Neural progenitor cell (in vitro differentiated cells): ENCODE measurements around the gene SAMD4A. TPM values are rescaled to one million over a fixed set of nuclear protein-coding genes. Genes with fewer than 3 reads are reported as not detected.

Source experiments
- DNase-seq: peaks from one replicate; pipeline ENCODE4 v3.0.0-alpha.2; 2016; ENCODE audit warnings: low spot score
- H2AFZ ChIP-seq: fragments of 200-600 bp; sonication (generic); replicated peaks from 2 replicates; pipeline ENCODE4 v1.6.1; 2016; ENCODE audit warnings: antibody characterized with exemption
- H3F3A ChIP-seq: fragments of 200-600 bp; sonication (generic); 2 replicates; pipeline ENCODE4 v1.6.1; 2016; ENCODE audit warnings: antibody characterized with exemption, low read depth
- H3K27ac ChIP-seq: fragments of 200-600 bp; sonication (generic); 2 replicates; pipeline ENCODE4 v1.5.1; 2016; ENCODE audit warnings: mild to moderate bottlenecking
- H3K27me3 ChIP-seq: fragments of 200-600 bp; sonication (generic); 2 replicates; pipeline ENCODE4 v1.6.1; 2016; ENCODE audit warnings: mild to moderate bottlenecking, moderate library complexity
- H3K36me3 ChIP-seq: fragments of 200-600 bp; sonication (generic); 2 replicates; pipeline ENCODE4 v1.5.1; 2016
- H3K4me1 ChIP-seq: fragments of 200-600 bp; sonication (generic); 2 replicates; pipeline ENCODE4 v1.6.1; 2016; ENCODE audit warnings: mixed run types
- H3K4me2 ChIP-seq: fragments of 200-600 bp; sonication (generic); 2 replicates; pipeline ENCODE4 v1.6.1; 2016
- H3K4me3 ChIP-seq: fragments of 200-600 bp; sonication (generic); 2 replicates; pipeline ENCODE4 v1.5.1; 2016
- H3K79me2 ChIP-seq: fragments of 200-600 bp; sonication (generic); 2 replicates; pipeline ENCODE4 v1.6.1; 2016; ENCODE audit warnings: low read depth
- H3K9ac ChIP-seq: fragments of 200-600 bp; sonication (generic); 2 replicates; pipeline ENCODE4 v1.6.1; 2016
- H3K9me3 ChIP-seq: fragments of 200-600 bp; sonication (generic); 2 replicates; pipeline ENCODE4 v1.5.1; 2016; ENCODE audit warnings: low read depth
- H4K20me1 ChIP-seq: fragments of 200-600 bp; sonication (generic); 2 replicates; pipeline ENCODE4 v1.6.1; 2016; ENCODE audit warnings: low read depth
- H3K27ac Mint-ChIP-seq: 3 replicates; pipeline ENCODE4 v1.8.0; 2021; ENCODE audit warnings: mixed read lengths
- H3K27me3 Mint-ChIP-seq: 2 replicates; pipeline ENCODE4 v1.8.0; 2022; ENCODE audit warnings: low read depth, mild to moderate bottlenecking, inconsistent platforms, moderate library complexity, mixed read lengths; ENCODE audit not compliant: insufficient read depth
- H3K36me3 Mint-ChIP-seq: 3 replicates; pipeline ENCODE4 v1.8.0; 2021; ENCODE audit warnings: mixed read lengths
- H3K4me1 Mint-ChIP-seq: 3 replicates; pipeline ENCODE4 v1.8.0; 2021; ENCODE audit warnings: mixed read lengths
- H3K4me3 Mint-ChIP-seq: 3 replicates; pipeline ENCODE4 v1.8.0; 2021; ENCODE audit warnings: mild to moderate bottlenecking, moderate library complexity, mixed read lengths
- H3K9me3 Mint-ChIP-seq: 3 replicates; pipeline ENCODE4 v1.8.0; 2020; ENCODE audit warnings: mixed read lengths
- CTCF ChIP-seq: fragments of 200-600 bp; sonication (generic); IDR thresholded peaks from 2 replicates; pipeline ENCODE4 v1.5.1; 2017; ENCODE audit warnings: antibody characterized with exemption, mild to moderate bottlenecking
- EZH2 ChIP-seq: fragments of 200-600 bp; sonication (generic); IDR thresholded peaks from 2 replicates; pipeline ENCODE4 v1.6.1; 2017; ENCODE audit warnings: antibody characterized with exemption, mild to moderate bottlenecking, moderate library complexity
- EZH2phosphoT487 ChIP-seq: fragments of 200-600 bp; sonication (generic); IDR thresholded peaks from 2 replicates; pipeline ENCODE4 v1.6.1; 2017; ENCODE audit warnings: antibody characterized with exemption
- total RNA-seq: library from RNA; depleted of rRNA; stranded (reverse); fragments of >200 nt; gene quantifications from 2 replicates; pipeline ENCODE4 v1.2.3, GENCODE V29; 2015; ENCODE audit warnings: low replicate concordance

Gene SAMD4A
- total RNA-seq, 1 donor from 2014 or later = 4.3 TPM

DNA sequence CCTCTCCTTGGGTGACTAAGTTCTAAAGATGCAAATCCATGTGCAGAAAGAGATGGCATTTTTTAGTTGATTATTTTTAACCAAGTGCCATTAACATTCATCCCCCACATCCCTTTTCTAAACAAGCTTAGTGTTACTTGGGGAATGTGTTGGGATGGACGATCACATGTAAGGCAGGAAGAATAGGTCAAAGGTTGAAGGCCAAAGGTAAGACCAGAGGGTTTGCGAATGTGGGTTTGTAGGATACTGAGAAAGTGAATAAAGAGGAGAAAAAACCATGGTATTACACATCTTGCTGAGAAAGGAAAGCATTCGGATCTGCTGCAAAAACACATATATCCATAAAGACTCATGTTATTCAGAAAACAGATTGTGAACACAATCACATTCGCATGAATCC is 224.1 kb downstream of the SAMD4A start:
- H3K9me3 Mint-ChIP-seq = peaks cover 9% of the 10 kb centered on the region

GRCh38 chr14:54792288-54792687 is 225.4 kb downstream of the SAMD4A start:
- Histone ChIP-seq H3K4me1 (peaks cover 15% of the 10 kb centered on the region), H3F3A (peaks cover 11% of the 10 kb centered on the region), H3K4me3 (no peak overlapping the region), H3K4me2 (peak overlapping the region; percentile 12), H3K27me3 (no peaks in the 10 kb centered on the region), H3K27ac (no peak overlapping the region), H3K9me3 (no peaks in the 10 kb centered on the region), H3K9ac (no peak overlapping the region), H3K79me2 (no peaks in the 10 kb centered on the region), H3K36me3 (no peaks in the 10 kb centered on the region), H4K20me1 (no peaks in the 10 kb centered on the region), H2AFZ (peak overlapping the region; percentile 55)
- no peak overlapping the region for H3K27ac Mint-ChIP-seq
- H3K27me3 Mint-ChIP-seq = peaks cover 5% of the 10 kb centered on the region
- H3K36me3 Mint-ChIP-seq = peaks cover 10% of the 10 kb centered on the region
- peaks cover 9% of the 10 kb centered on the region for H3K9me3 Mint-ChIP-seq
- H3K4me3 Mint-ChIP-seq = no peak overlapping the region
- DNase-seq = peak; percentile 15
- no peak for TF ChIP-seq EZH2phosphoT487
- TF ChIP-seq EZH2 = no peak
- TF ChIP-seq CTCF = no peak
- peaks cover 22% of the 10 kb centered on the region for H3K4me1 Mint-ChIP-seq

More for the DNA sequence above, 224.1 kb downstream of the SAMD4A start:
- Histone ChIP-seq H4K20me1 (no peaks in the 10 kb centered on the region), H3K4me3 (no peak overlapping the region), H2AFZ (no peak overlapping the region), H3K9ac (no peak overlapping the region), H3K36me3 (no peaks in the 10 kb centered on the region), H3K4me1 (peaks cover 22% of the 10 kb centered on the region), H3K9me3 (no peaks in the 10 kb centered on the region), H3K79me2 (no peaks in the 10 kb centered on the region), H3K4me2 (no peak overlapping the region), H3K27ac (no peak overlapping the region), H3F3A (peaks cover 11% of the 10 kb centered on the region), H3K27me3 (no peaks in the 10 kb centered on the region)
- H3K27me3 Mint-ChIP-seq = peaks cover under 1% of the 10 kb centered on the region
- no peak for TF ChIP-seq EZH2
- TF ChIP-seq CTCF = no peak
- no peak for TF ChIP-seq EZH2phosphoT487
- peaks cover 10% of the 10 kb centered on the region for H3K36me3 Mint-ChIP-seq
- H3K4me1 Mint-ChIP-seq = peaks cover 26% of the 10 kb centered on the region
- H3K4me3 Mint-ChIP-seq = no peak overlapping the region
- DNase-seq = no peak
- no peak overlapping the region for H3K27ac Mint-ChIP-seq

GRCh38 chr14:54794159-54794558 is 227.2 kb downstream of the SAMD4A start:
- H3K27ac ChIP-seq = no peak overlapping the region

More at GRCh38 chr14:54794159-54794558, 227.2 kb downstream of the SAMD4A start:
- peaks cover 11% of the 10 kb centered on the region for H3K9me3 Mint-ChIP-seq
- Histone ChIP-seq H3K9me3 (no peaks in the 10 kb centered on the region), H3K79me2 (no peaks in the 10 kb centered on the region), H3K4me2 (no peak overlapping the region), H3K27me3 (no peaks in the 10 kb centered on the region), H3K4me3 (no peak overlapping the region), H2AFZ (no peak overlapping the region), H3K9ac (no peak overlapping the region), H3K4me1 (peaks cover 23% of the 10 kb centered on the region), H3K36me3 (no peaks in the 10 kb centered on the region), H3F3A (peaks cover 11% of the 10 kb centered on the region), H4K20me1 (no peaks in the 10 kb centered on the region)
- H3K27me3 Mint-ChIP-seq = peaks cover 5% of the 10 kb centered on the region
- no peak for DNase-seq
- H3K27ac Mint-ChIP-seq = peak overlapping the region; percentile 2
- peaks cover 32% of the 10 kb centered on the region for H3K4me1 Mint-ChIP-seq
- no peak overlapping the region for H3K4me3 Mint-ChIP-seq
- no peak for TF ChIP-seq EZH2
- TF ChIP-seq CTCF = no peak
- TF ChIP-seq EZH2phosphoT487 = no peak
- peaks cover 6% of the 10 kb centered on the region for H3K36me3 Mint-ChIP-seq
